H1 (cell line): ENCODE results near the gene UBR1.

Source experiments
- TEAD4 ChIP-seq: IDR thresholded peaks from 2 replicates; pipeline ENCODE4 v1.6.1; 2012; ENCODE audit warnings: low read depth, low read length, inconsistent platforms, mixed read lengths
- TF ChIP-seq, protein P1 (sequence below), 3 experiments: IDR thresholded peaks; 1 replicate in 2 of 3; 2 replicates in 1 of 3; pipeline versions ENCODE4 v1.5.1 to v1.6.1; 2011; ENCODE audit warnings: low read length in 3 of 3, mild to moderate bottlenecking in 3 of 3, inconsistent platforms in 2 of 3, low read depth in 1 of 3, moderate library complexity in 1 of 3; ENCODE audit not compliant: insufficient read depth in 1 of 3; ENCODE audit errors: control extremely low read depth in 1 of 3

GRCh38 chr15:42999201-42999779 lies 106.5 kb downstream of the UBR1 start:
- no peak for TF ChIP-seq TEAD4
- TF ChIP-seq, protein P1, sequence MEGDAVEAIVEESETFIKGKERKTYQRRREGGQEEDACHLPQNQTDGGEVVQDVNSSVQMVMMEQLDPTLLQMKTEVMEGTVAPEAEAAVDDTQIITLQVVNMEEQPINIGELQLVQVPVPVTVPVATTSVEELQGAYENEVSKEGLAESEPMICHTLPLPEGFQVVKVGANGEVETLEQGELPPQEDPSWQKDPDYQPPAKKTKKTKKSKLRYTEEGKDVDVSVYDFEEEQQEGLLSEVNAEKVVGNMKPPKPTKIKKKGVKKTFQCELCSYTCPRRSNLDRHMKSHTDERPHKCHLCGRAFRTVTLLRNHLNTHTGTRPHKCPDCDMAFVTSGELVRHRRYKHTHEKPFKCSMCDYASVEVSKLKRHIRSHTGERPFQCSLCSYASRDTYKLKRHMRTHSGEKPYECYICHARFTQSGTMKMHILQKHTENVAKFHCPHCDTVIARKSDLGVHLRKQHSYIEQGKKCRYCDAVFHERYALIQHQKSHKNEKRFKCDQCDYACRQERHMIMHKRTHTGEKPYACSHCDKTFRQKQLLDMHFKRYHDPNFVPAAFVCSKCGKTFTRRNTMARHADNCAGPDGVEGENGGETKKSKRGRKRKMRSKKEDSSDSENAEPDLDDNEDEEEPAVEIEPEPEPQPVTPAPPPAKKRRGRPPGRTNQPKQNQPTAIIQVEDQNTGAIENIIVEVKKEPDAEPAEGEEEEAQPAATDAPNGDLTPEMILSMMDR (IDR thresholded peaks at IDR 0.05; ENCODE audit: control extremely low read depth in 1 of 3, insufficient read depth in 1 of 3, low read depth in 1 of 3, low read length in 3 of 3), result no peak
